LNCaP clone FGC (cell line): ENCODE data around the gene UBE4A.

Source experiments
- DNase-seq: peaks from one replicate; pipeline ENCODE4 v3.0.0-alpha.2; 2011; ENCODE audit warnings: low read depth
- H3K4me3 ChIP-seq: 2 replicates; pipeline ENCODE4 v1.5.1; 2011; ENCODE audit warnings: mild to moderate bottlenecking, low read depth, low read length, control low read depth
- TF ChIP-seq, protein P1 (sequence below): IDR thresholded peaks from 2 replicates; pipeline ENCODE4 v1.5.1; 2012; ENCODE audit warnings: mild to moderate bottlenecking; ENCODE audit not compliant: control insufficient read depth, insufficient read depth; ENCODE audit errors: extremely low read depth

The UBE4A gene

GRCh38 chr11:118435893-118436624 lies 76.7 kb downstream of the UBE4A start, which contains the start of gene KMT2A:
Gene KMT2A (plus strand): TSS chr11:118436492. CDS start chr11:118436513, 21 bp downstream.
- peak; percentile 89 for DNase-seq
- peak within 1 kb of the TSS; percentile 97 for H3K4me3 ChIP-seq
- TF ChIP-seq, protein P1, sequence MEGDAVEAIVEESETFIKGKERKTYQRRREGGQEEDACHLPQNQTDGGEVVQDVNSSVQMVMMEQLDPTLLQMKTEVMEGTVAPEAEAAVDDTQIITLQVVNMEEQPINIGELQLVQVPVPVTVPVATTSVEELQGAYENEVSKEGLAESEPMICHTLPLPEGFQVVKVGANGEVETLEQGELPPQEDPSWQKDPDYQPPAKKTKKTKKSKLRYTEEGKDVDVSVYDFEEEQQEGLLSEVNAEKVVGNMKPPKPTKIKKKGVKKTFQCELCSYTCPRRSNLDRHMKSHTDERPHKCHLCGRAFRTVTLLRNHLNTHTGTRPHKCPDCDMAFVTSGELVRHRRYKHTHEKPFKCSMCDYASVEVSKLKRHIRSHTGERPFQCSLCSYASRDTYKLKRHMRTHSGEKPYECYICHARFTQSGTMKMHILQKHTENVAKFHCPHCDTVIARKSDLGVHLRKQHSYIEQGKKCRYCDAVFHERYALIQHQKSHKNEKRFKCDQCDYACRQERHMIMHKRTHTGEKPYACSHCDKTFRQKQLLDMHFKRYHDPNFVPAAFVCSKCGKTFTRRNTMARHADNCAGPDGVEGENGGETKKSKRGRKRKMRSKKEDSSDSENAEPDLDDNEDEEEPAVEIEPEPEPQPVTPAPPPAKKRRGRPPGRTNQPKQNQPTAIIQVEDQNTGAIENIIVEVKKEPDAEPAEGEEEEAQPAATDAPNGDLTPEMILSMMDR = no peak

GRCh38 chr11:118436639-118437207 lies 77.3 kb downstream of the UBE4A start:
- peak overlapping the region; percentile 97 for H3K4me3 ChIP-seq
- DNase-seq = no peak
- TF ChIP-seq, protein P1 = no peak

DNA sequence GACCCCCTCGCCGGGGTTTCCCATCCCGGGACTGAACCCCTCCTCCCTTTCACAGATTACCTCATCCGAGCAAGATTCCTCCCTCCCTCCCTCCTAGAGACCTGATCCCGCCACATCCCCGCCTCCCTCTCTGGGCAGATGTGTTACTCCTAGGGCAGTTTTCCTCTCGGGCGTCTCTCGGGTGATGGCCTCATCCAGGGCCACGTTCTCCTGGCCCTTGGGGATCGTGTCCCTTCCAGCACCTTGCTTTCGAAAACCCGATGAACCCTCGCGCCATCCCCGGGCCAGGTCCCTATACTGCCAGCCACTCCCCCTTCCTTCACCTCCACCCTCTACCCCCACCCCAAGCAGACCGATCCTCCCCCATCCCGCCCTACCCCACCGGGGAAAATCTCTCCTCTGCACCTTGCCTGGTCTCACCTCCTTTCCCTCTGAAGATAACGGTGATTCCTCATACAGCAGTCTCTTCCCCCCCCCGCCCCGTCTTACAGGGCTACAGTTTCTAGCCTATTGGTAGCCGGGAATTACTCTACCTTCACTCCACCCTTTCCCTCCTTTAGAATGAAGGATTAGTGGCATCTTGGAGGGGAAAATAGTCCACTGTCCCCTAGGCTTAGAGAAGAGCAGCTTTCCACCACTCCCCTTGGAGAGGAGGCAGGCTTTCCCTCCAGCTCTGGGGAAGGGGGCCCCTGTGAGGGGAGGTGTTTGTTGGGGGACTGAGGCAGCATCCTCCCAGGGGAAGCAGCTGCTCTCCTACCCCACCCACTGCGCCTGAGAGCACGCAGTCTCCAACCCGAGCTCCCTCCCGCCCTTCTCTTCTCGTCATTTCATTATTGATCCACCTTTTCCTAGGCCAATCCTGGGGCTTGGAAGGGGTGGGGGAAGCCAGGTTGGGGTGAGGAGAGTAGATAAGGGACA lies 78.1 kb downstream of the UBE4A start:
- TF ChIP-seq, protein P1 = no peak
- H3K4me3 ChIP-seq = peak overlapping the region; percentile 97
- no peak for DNase-seq

DNA sequence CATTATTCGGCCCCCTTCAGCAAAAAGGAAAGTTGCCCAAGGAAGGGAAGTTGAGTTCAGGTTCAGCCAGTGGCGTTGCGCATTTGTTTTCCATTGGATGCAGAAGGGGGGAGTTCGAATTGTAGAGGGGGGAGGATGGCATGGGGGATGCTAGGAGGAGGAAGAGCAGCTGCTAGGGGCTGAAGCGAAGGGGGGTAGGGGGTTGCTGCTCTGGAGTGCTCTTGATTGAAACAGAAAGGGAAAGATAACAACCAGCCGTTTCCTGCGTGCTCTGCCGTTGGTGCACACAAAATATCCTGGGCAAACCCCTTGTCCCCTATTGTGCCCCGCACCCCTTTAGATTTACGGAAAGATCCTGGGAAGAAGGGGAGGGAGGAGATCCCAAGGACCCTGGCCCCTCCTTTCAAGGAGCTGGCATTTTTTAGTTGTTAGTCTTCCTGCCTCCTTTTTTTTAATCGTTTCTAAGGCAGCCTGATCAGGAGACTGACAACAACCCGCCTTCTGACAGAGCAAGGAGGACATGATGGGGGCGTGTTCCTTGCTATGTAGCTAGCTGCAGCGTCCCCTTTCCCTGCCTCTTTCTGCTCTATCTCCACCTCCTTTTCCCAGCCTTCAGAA lies 79.0 kb downstream of the UBE4A start:
- DNase-seq = no peak
- H3K4me3 ChIP-seq = no peak overlapping the region
- TF ChIP-seq, protein P1 = no peak

GRCh38 chr11:118439646-118440045 lies 80.2 kb downstream of the UBE4A start:
- no peak for DNase-seq
- no peak overlapping the region for H3K4me3 ChIP-seq
- TF ChIP-seq, protein P1 = no peak

DNA sequence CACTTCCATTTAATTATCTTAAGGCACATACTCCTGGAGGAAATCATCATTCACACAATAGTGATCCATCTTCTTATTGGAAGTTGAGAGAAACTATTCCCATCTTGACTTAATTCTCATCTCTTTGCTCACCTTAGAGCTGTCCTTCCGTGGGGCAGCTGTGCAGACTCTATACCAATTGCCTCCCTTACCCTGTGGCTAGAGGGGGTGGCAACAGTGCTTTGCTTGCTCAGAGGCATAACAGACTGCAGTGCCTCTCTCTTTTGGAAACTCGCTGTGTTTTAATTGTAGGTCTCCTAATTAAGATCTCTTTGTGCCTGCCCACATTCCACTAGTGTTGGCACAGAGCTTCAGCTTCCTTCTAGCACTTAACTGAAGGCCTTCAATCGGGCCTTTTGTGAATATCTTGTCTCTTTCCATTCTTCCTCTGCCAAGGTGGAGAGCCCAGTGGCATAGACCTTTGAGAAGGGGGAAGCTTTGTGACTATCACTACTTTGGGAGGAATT lies 82.4 kb downstream of the UBE4A start:
- TF ChIP-seq, protein P1 = no peak
- DNase-seq = no peak
- H3K4me3 ChIP-seq = no peak overlapping the region
